Muscle layer of duodenum (tissue), 2 donors: ENCODE data around the gene VAV3.
"Not testable (repeated sequence)": the region's sequence is repeated elsewhere in the genome, so short reads cannot be mapped to it uniquely, and the experiment has no call there.

ENCODE experiments used
- H3K27ac ChIP-seq: one replicate; pipeline ENCODE4 v1.7.0; 2013; ENCODE audit warnings: mild to moderate bottlenecking, low read length
- H3K27me3 ChIP-seq: one replicate; pipeline ENCODE4 v1.7.0; 2013; ENCODE audit warnings: low read depth, mild to moderate bottlenecking, control low read depth, low read length
- H3K36me3 ChIP-seq, 2 donors: one replicate each; pipeline ENCODE4 v1.7.0; 2013; ENCODE audit warnings: low read length in 2 of 2, control low read depth in 1 of 2, mild to moderate bottlenecking in 1 of 2; ENCODE audit not compliant: insufficient read depth in 2 of 2, control insufficient read depth in 1 of 2
- H3K4me1 ChIP-seq, 2 donors: one replicate each; pipeline ENCODE4 v1.7.0; 2013; ENCODE audit warnings: low read length in 2 of 2, mild to moderate bottlenecking in 2 of 2, control low read depth in 1 of 2, moderate library complexity in 1 of 2; ENCODE audit not compliant: insufficient read depth in 2 of 2, control insufficient read depth in 1 of 2
- H3K4me3 ChIP-seq, 2 donors: one replicate each; pipeline ENCODE4 v1.7.0; 2013; ENCODE audit warnings: low read length in 2 of 2, low read depth in 1 of 2, mild to moderate bottlenecking in 1 of 2
- H3K9me3 ChIP-seq, 2 donors: one replicate each; pipeline ENCODE4 v1.7.0; 2013; ENCODE audit warnings: low read length in 2 of 2, control low read depth in 1 of 2, mild to moderate bottlenecking in 1 of 2; ENCODE audit not compliant: control insufficient read depth in 1 of 2
- donor health status: healthy.

The VAV3 gene

GRCh38 chr1:107863342-107863741 lies 101.6 kb downstream of the VAV3 start:
- no peaks in the 10 kb centered on the region for H3K36me3 ChIP-seq
- no peak overlapping the region for H3K27ac ChIP-seq
- H3K4me3 ChIP-seq: no peak overlapping the region
- H3K27me3 ChIP-seq: no peaks in the 10 kb centered on the region
- H3K4me1 ChIP-seq: no peaks in the 10 kb centered on the region
- no peaks in the 10 kb centered on the region for H3K9me3 ChIP-seq

DNA sequence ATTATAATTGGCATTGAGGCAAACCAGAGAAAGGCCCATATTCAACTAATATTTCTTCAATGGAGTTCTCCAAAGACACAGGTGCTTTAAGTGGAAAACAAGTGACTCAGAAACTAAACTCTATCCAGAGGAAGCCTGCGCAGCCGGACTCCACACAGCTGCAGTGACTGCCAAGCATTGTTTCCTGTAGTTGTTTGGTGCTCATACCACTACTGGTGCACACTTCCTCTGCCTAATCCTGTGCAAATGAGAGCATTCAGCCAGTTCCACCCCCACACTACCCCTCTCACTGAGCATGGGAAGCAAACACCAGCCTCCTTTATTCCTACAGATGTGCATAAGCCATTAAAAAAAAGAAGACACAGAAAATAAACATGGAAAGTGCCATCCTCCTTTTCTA lies 102.9 kb downstream of the VAV3 start:
- H3K4me1 ChIP-seq: no peaks in the 10 kb centered on the region
- H3K9me3 ChIP-seq: no peaks in the 10 kb centered on the region
- no peaks in the 10 kb centered on the region for H3K27me3 ChIP-seq
- no peaks in the 10 kb centered on the region for H3K36me3 ChIP-seq
- H3K4me3 ChIP-seq: no peak overlapping the region
- no peak overlapping the region for H3K27ac ChIP-seq

- H3K4me3 ChIP-seq: no peak overlapping the region
- H3K27me3 ChIP-seq: no peaks in the 10 kb centered on the region
- no peaks in the 10 kb centered on the region for H3K9me3 ChIP-seq
- no peaks in the 10 kb centered on the region for H3K4me1 ChIP-seq
- no peaks in the 10 kb centered on the region for H3K36me3 ChIP-seq
- H3K27ac ChIP-seq: no peak overlapping the region
Measured at GRCh38 chr1:107858323-107858722, 106.7 kb downstream of the VAV3 start.

DNA sequence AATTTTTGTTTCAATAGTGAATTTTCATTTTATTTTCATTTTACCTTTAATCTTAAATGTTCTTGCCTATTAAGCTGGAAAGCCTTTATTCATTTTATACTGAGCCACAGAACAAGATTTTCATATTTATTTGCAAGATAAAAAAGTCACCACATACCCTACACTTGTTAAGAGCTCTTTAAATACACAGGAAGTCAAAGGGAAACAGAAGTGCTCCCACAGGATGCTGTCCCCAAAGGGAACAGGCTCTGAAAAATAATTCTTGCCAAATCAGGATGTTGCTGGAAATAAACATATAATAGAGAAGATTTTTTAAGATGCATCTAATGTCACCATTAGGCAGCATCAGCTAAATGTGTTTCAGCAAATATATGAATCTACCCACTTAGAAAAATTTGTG lies 113.6 kb downstream of the VAV3 start:
- no peak overlapping the region for H3K27ac ChIP-seq
- H3K36me3 ChIP-seq: no peaks in the 10 kb centered on the region
- no peak overlapping the region for H3K4me3 ChIP-seq
- no peaks in the 10 kb centered on the region for H3K9me3 ChIP-seq
- peaks cover 0 to 3% of the 10 kb centered on the region in 2 donors for H3K4me1 ChIP-seq
- H3K27me3 ChIP-seq: no peaks in the 10 kb centered on the region

DNA sequence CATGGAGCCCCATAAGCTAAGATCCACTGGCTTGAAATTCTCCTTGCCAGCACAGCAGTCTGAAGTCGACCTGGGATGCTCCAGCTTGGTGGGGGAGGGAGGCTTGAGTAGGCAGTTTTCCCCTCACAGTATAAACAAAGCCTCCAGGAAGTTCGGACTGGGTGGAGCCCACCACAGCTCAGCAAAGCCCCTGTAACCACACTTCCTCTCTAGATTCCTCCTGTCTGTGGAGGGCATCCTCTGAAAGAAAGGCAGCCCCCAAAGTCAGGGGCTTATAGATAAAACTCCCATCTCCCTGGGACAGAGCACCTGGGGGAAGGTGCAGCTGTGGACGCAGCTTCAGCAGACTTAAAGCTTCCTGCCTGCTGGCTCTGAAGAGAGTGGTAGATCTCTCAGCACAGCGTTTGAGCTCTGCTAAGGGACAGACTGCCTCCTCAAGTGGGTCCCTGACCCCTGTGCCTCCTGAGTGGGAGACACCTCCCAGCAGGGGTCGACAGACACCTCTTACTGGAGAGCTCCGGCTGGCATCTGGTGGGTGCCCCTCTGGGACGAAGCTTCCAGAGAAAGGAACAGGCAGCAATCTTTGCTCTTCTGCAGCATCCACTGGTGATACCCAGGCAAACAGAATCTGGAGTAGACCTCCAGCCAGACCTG lies 120.3 kb downstream of the VAV3 start:
- H3K4me1 ChIP-seq, H3K27me3 ChIP-seq, H3K4me3 ChIP-seq, H3K36me3 ChIP-seq, H3K9me3 ChIP-seq, H3K27ac ChIP-seq: not testable (repeated sequence)

- Histone ChIP-seq H3K27ac (no peak overlapping the region), H3K4me1 (no peaks in the 10 kb centered on the region)
Measured at GRCh38 chr1:107843989-107844388, 121.0 kb downstream of the VAV3 start.

GRCh38 chr1:107842241-107842640 lies 122.7 kb downstream of the VAV3 start:
- Histone ChIP-seq H3K27ac (no peak overlapping the region), H3K36me3 (no peaks in the 10 kb centered on the region), H3K27me3 (no peaks in the 10 kb centered on the region), H3K9me3 (no peaks in the 10 kb centered on the region), H3K4me3 (no peak overlapping the region), H3K4me1 (no peaks in the 10 kb centered on the region)

More at GRCh38 chr1:107843989-107844388, 121.0 kb downstream of the VAV3 start:
- Histone ChIP-seq H3K4me3 (no peak overlapping the region), H3K9me3 (no peaks in the 10 kb centered on the region), H3K27me3 (no peaks in the 10 kb centered on the region), H3K36me3 (no peaks in the 10 kb centered on the region)

DNA sequence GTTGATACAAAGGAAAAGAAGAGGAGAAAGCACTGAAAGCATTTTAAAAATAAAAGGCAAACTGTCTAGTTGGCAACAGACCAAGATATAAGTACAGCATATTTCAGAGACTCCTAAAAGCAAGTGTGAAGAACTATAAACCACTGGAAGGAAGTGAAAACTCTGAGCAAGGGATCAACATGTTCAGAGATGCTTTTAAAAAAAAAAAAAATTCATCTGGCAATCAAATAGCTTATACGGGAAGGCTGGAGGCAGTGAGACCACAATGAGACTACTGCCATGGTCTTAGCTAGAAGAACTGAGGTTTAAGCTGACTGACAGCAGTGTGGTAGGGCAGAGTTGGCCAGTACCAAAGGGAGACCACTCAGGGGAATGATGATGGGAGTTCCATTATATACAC lies 124.3 kb downstream of the VAV3 start:
- no peaks in the 10 kb centered on the region for H3K27me3 ChIP-seq
- no peaks in the 10 kb centered on the region for H3K4me1 ChIP-seq
- no peaks in the 10 kb centered on the region for H3K36me3 ChIP-seq
- no peaks in the 10 kb centered on the region for H3K9me3 ChIP-seq
- H3K27ac ChIP-seq: no peak overlapping the region
- H3K4me3 ChIP-seq: no peak overlapping the region

DNA sequence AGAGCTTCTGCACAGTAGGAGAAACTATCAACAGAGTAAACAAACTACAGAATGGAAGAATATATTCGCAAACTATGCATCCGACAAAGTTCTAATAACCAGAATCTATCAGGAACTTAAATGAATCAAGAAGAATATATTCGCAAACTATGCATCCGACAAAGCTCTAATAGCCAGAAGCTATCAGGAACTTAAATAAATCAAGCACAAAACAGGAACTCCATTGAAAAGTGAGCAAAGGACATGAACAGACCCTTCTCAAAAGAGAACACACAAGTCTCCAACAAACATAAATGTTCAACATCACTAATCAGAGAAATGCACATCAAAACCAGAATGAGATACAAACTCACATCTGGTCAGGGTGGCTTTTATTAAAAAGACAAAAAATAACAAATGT lies 126.9 kb downstream of the VAV3 start:
- Histone ChIP-seq H3K36me3 (no peaks in the 10 kb centered on the region), H3K4me1 (no peaks in the 10 kb centered on the region), H3K27ac (no peak overlapping the region), H3K9me3 (no peaks in the 10 kb centered on the region), H3K4me3 (no peak overlapping the region), H3K27me3 (no peaks in the 10 kb centered on the region)

DNA sequence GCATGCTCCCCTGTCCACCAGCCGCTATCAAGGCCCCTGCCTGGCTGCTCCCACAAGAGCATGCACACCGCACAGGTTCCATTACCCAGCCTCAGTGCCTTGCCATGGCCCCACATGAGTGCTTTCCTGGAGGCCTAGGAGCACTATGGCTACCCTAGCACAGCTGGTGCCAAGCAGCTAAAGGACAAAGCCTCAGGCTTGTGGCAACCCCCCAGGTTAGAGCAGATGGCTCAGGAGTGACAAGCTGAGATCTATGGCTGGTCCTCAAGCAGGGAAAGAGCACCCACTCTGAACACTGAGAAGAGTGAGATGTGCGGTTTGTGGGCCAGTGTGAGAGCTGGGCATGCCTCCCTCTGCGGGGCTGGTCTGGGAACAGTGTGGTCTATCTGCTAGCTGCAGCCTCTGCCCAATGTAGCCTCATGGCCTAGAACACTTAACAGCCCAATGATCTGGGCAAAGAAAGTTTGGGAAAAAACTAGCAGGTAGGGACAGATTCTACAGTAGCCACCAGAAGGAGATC lies 129.8 kb downstream of the VAV3 start:
- no peaks in the 10 kb centered on the region for H3K4me1 ChIP-seq
- H3K36me3 ChIP-seq: no peaks in the 10 kb centered on the region
- no peak overlapping the region for H3K27ac ChIP-seq
- no peaks in the 10 kb centered on the region for H3K9me3 ChIP-seq
- no peak overlapping the region for H3K4me3 ChIP-seq
- H3K27me3 ChIP-seq: no peaks in the 10 kb centered on the region

- no peaks in the 10 kb centered on the region for H3K27me3 ChIP-seq
- H3K27ac ChIP-seq: no peak overlapping the region
- no peaks in the 10 kb centered on the region for H3K4me1 ChIP-seq
- no peak overlapping the region for H3K4me3 ChIP-seq
- no peaks in the 10 kb centered on the region for H3K36me3 ChIP-seq
- H3K9me3 ChIP-seq: no peaks in the 10 kb centered on the region
Measured at GRCh38 chr1:107833061-107833460, 131.9 kb downstream of the VAV3 start.

GRCh38 chr1:107831921-107832320 lies 133.1 kb downstream of the VAV3 start:
- H3K4me1 ChIP-seq: no peaks in the 10 kb centered on the region
- no peaks in the 10 kb centered on the region for H3K36me3 ChIP-seq
- no peak overlapping the region for H3K4me3 ChIP-seq
- H3K9me3 ChIP-seq: no peaks in the 10 kb centered on the region
- H3K27me3 ChIP-seq: no peaks in the 10 kb centered on the region
- H3K27ac ChIP-seq: no peak overlapping the region
